WERI-Rb-1 (cell line): ENCODE results near the gene UBE2D1.

ENCODE experiments used
- DNase-seq: peaks from one replicate; pipeline ENCODE4 v3.0.0-alpha.2; 2020
- H3K27ac ChIP-seq: fragments of 250-450 bp; sonication (Bioruptor Pico); 2 replicates; pipeline ENCODE4 v1.5.1; 2020; ENCODE audit warnings: mild to moderate bottlenecking, moderate library complexity
- H3K27me3 ChIP-seq: fragments of 250-450 bp; sonication (Bioruptor Pico); 2 replicates; pipeline ENCODE4 v1.5.1; 2021; ENCODE audit warnings: mild to moderate bottlenecking, low read depth, moderate library complexity; ENCODE audit not compliant: insufficient read depth, severe bottlenecking
- H3K36me3 ChIP-seq: fragments of 250-450 bp; sonication (Bioruptor Pico); 2 replicates; pipeline ENCODE4 v1.5.1; 2020; ENCODE audit warnings: mild to moderate bottlenecking, moderate library complexity
- H3K4me3 ChIP-seq: 2 replicates; pipeline ENCODE4 v1.5.1; 2011; ENCODE audit warnings: low read depth, mild to moderate bottlenecking, control low read depth, low read length
- H3K9me3 ChIP-seq: fragments of 250-450 bp; sonication (Bioruptor Pico); 2 replicates; pipeline ENCODE4 v1.5.1; 2021; ENCODE audit warnings: mild to moderate bottlenecking, moderate library complexity; ENCODE audit not compliant: severe bottlenecking
- CTCF ChIP-seq: IDR thresholded peaks from 2 replicates; pipeline ENCODE4 v1.5.1; 2011; ENCODE audit warnings: low read depth, mild to moderate bottlenecking, control low read depth, inconsistent platforms, low read length

Gene UBE2D1

GRCh38 chr10:58351616-58352578 is 17.1 kb downstream of the UBE2D1 start:
- no peak for TF ChIP-seq CTCF
- Histone ChIP-seq H3K4me3 (no peak overlapping the region), H3K9me3 (no peaks in the 10 kb centered on the region), H3K27me3 (no peaks in the 10 kb centered on the region), H3K36me3 (no peaks in the 10 kb centered on the region), H3K27ac (no peak overlapping the region)
- no peak for DNase-seq

- TF ChIP-seq CTCF, result no peak
- DNase-seq, result no peak
- Histone ChIP-seq H3K4me3 (no peak overlapping the region), H3K36me3 (no peaks in the 10 kb centered on the region), H3K27ac (no peak overlapping the region), H3K27me3 (no peaks in the 10 kb centered on the region), H3K9me3 (no peaks in the 10 kb centered on the region)
Measured at GRCh38 chr10:58352956-58353610, 18.3 kb downstream of the UBE2D1 start.

GRCh38 chr10:58356756-58357155 is 21.9 kb downstream of the UBE2D1 start:
- DNase-seq, result no peak
- no peaks in the 10 kb centered on the region for H3K27me3 ChIP-seq
- H3K9me3 ChIP-seq, result no peaks in the 10 kb centered on the region
- H3K4me3 ChIP-seq, result no peak overlapping the region
- H3K27ac ChIP-seq, result no peak overlapping the region
- peaks cover 2% of the 10 kb centered on the region; the same call in 1 of the 2 replicates for H3K36me3 ChIP-seq
- no peak for TF ChIP-seq CTCF

GRCh38 chr10:58358314-58358933 is 23.6 kb downstream of the UBE2D1 start:
- H3K27ac ChIP-seq, result no peak overlapping the region
- no peak overlapping the region for H3K4me3 ChIP-seq
- no peak for TF ChIP-seq CTCF
- H3K27me3 ChIP-seq, result no peaks in the 10 kb centered on the region
- DNase-seq, result no peak
- peaks cover 2% of the 10 kb centered on the region; the same call in 1 of the 2 replicates for H3K36me3 ChIP-seq
- H3K9me3 ChIP-seq, result no peaks in the 10 kb centered on the region

GRCh38 chr10:58358947-58359346 is 24.1 kb downstream of the UBE2D1 start:
- Histone ChIP-seq H3K4me3 (no peak overlapping the region), H3K9me3 (no peaks in the 10 kb centered on the region), H3K27ac (no peak overlapping the region), H3K36me3 (peaks cover 2% of the 10 kb centered on the region; the same call in 1 of the 2 replicates), H3K27me3 (no peaks in the 10 kb centered on the region)
- no peak for DNase-seq
- TF ChIP-seq CTCF, result no peak
